Mammary epithelial cell (primary cell): ENCODE measurements around the gene SYNRG.

Source experiments
- CTCF ChIP-seq, 2 donors: IDR thresholded peaks in 1 of 2; conservative IDR thresholded peaks in 1 of 2; 2 replicates each; pipeline ENCODE4 v1.5.1; 2011 to 2012; ENCODE audit warnings: inconsistent platforms in 2 of 2, low read length in 2 of 2, mild to moderate bottlenecking in 2 of 2, control low read depth in 1 of 2, low read depth in 1 of 2; ENCODE audit not compliant: insufficient read depth in 1 of 2; ENCODE audit errors: extremely low read depth in 1 of 2
- EZH2 ChIP-seq: IDR thresholded peaks from 2 replicates; pipeline ENCODE4 v1.6.1; 2012; ENCODE audit warnings: low read length, inconsistent platforms, borderline replicate concordance

GRCh38 chr17:37604556-37604955, 4.7 kb downstream of the SYNRG start:
- TF ChIP-seq CTCF (conservative IDR thresholded peaks at IDR 0.05 in 1 of 2, IDR thresholded peaks at IDR 0.05 in 1 of 2; ENCODE audit: extremely low read depth in 1 of 2, insufficient read depth in 1 of 2, low read depth in 1 of 2, low read length in 2 of 2) (no peak), EZH2 (no peak)
